K562 (cell line): ENCODE results near the gene CALHM2. TPM values are rescaled to one million over a fixed set of nuclear protein-coding genes. Genes with fewer than 3 reads are reported as not detected.

ENCODE experiments used
- ATAC-seq: fragments of 200-7000 bp; cut with Tn5 transposase; 3 replicates; pipeline ENCODE4 v1.9.1; 2020; ENCODE audit warnings: moderate library complexity
- BruUV-seq: library from RNA; stranded (reverse); fragments of 400-500 nt; replicated peaks from 2 replicates; lab custom pipeline; 2021; lab: Mats Ljungman, UMichigan
- CTCF ChIA-PET: fragments of 300-600 bp; formaldehyde crosslinking; extraction: SDS; loops from one replicate; lab custom pipeline; 2021; ENCODE audit warnings: low intra/inter-chr PET ratio; lab: Yijun Ruan, JAX
- POLR2A ChIA-PET: fragments of 300-600, 350-650 bp; sonication (Branson Sonifier 250); formaldehyde crosslinking; extraction: SDS; loops from one replicate; lab custom pipeline; 2021; ENCODE audit warnings: antibody characterized with exemption, inconsistent platforms; lab: Yijun Ruan, JAX
- DNase-seq, 4 experiments: peaks; one replicate each; pipeline versions ENCODE4 v3.0.0 to v3.0.0-alpha.2; 2011 to 2018; ENCODE audit warnings: low spot score in 3 of 4, mixed read lengths in 3 of 4; ENCODE audit errors: extremely low read depth in 1 of 4
- FAIRE-seq: peaks from 2 replicates; lab custom pipeline; 2011; peaks lifted over from hg19 to GRCh38; lab: Jason Lieb, UNC
- H2AFZ ChIP-seq: 2 replicates; pipeline ENCODE4 v1.6.0; 2011; ENCODE audit warnings: low read depth, low read length, control low read depth, inconsistent platforms
- H3K27ac ChIP-seq: fragments of 200-600 bp; 3 replicates; pipeline ENCODE4 v1.8.0; 2011; ENCODE audit warnings: low read depth, mild to moderate bottlenecking, control low read depth, inconsistent platforms, low read length, moderate library complexity, mixed read lengths; ENCODE audit errors: extremely low read depth
- H3K27me3 ChIP-seq, 2 experiments: fragments of 300-600 bp in 1 of 2; 2 replicates in 1 of 2; 3 replicates in 1 of 2; pipeline versions ENCODE4 v1.6.0 to v1.8.0; 2011; ENCODE audit warnings: inconsistent platforms in 2 of 2, low read length in 2 of 2, mild to moderate bottlenecking in 1 of 2, mixed read lengths in 1 of 2, moderate library complexity in 1 of 2; ENCODE audit not compliant: control insufficient read depth in 2 of 2, insufficient read depth in 2 of 2
- H3K36me3 ChIP-seq: fragments of 300-600 bp; 3 replicates; pipeline ENCODE4 v1.8.0; 2011; ENCODE audit warnings: mild to moderate bottlenecking, low read length, inconsistent platforms; ENCODE audit not compliant: control insufficient read depth, insufficient read depth
- H3K4me1 ChIP-seq, 2 experiments: fragments of 200-600 bp in 1 of 2; replicated peaks in 1 of 2; 2 replicates in 1 of 2; 3 replicates in 1 of 2; pipeline versions ENCODE4 v1.5.1 to v1.8.0; 2011; ENCODE audit warnings: inconsistent platforms in 2 of 2, low read length in 2 of 2, mild to moderate bottlenecking in 1 of 2, mixed read lengths in 1 of 2, moderate library complexity in 1 of 2; ENCODE audit not compliant: control insufficient read depth in 2 of 2, insufficient read depth in 2 of 2
- H3K4me2 ChIP-seq: 2 replicates; pipeline ENCODE4 v1.6.1; 2011; ENCODE audit warnings: low read length, control low read depth, inconsistent platforms, mixed read lengths; ENCODE audit not compliant: insufficient read depth
- H3K4me3 ChIP-seq: fragments of 200-600 bp; sonication (generic), shearing (Covaris generic); 2 replicates; pipeline ENCODE4 v1.5.1; 2016; ENCODE audit warnings: control low read depth, inconsistent platforms
- H3K79me2 ChIP-seq: fragments of 200-600 bp; 3 replicates; pipeline ENCODE4 v1.8.0; 2011; ENCODE audit warnings: low read length, inconsistent platforms; ENCODE audit not compliant: control insufficient read depth, insufficient read depth
- H3K9ac ChIP-seq, 2 experiments: 2 replicates each; pipeline versions ENCODE4 v1.6.0 to v1.6.1; 2011; ENCODE audit warnings: low read depth in 2 of 2, low read length in 2 of 2, control low read depth in 1 of 2, inconsistent platforms in 1 of 2, mild to moderate bottlenecking in 1 of 2, mixed read lengths in 1 of 2; ENCODE audit not compliant: insufficient read depth in 1 of 2
- H3K9me1 ChIP-seq: one replicate; pipeline ENCODE4 v1.6.0; 2011; ENCODE audit warnings: inconsistent platforms, mild to moderate bottlenecking, low read length, moderate library complexity; ENCODE audit not compliant: control insufficient read depth, insufficient read depth
- H3K9me3 ChIP-seq: replicated peaks from 2 replicates; pipeline ENCODE4 v1.5.1; 2011; ENCODE audit warnings: low read depth, low read length, inconsistent platforms; ENCODE audit not compliant: control insufficient read depth, insufficient read depth
- H4K20me1 ChIP-seq: replicated peaks from 2 replicates; pipeline ENCODE4 v1.6.1; 2011; ENCODE audit warnings: low read length, inconsistent platforms, mixed read lengths; ENCODE audit not compliant: control insufficient read depth, insufficient read depth
- CTCF ChIP-seq, 3 experiments: IDR thresholded peaks in 2 of 3; conservative IDR thresholded peaks in 1 of 3; 2 replicates each; pipeline ENCODE4 v1.5.1; 2011 to 2012; ENCODE audit warnings: low read length in 3 of 3, mild to moderate bottlenecking in 3 of 3, control low read depth in 2 of 3, improper control_type of control experiment in 1 of 3, inconsistent platforms in 1 of 3, low read depth in 1 of 3, mixed read lengths in 1 of 3, moderate library complexity in 1 of 3; ENCODE audit not compliant: insufficient read depth in 2 of 3
- DEAF1 ChIP-seq: fragments of 450-650 bp; formaldehyde crosslinking; IDR thresholded peaks from 2 replicates; pipeline ENCODE4 v1.4.0; 2020; ENCODE audit warnings: mild to moderate bottlenecking, moderate library complexity
- FIP1L1 ChIP-seq: fragments of 200-400 bp; formaldehyde crosslinking; IDR thresholded peaks from 2 replicates; pipeline ENCODE4 v1.6.1; 2018; ENCODE audit warnings: mild to moderate bottlenecking, low read depth, low read length; ENCODE audit not compliant: poor library complexity, severe bottlenecking
- NEUROD1 ChIP-seq: fragments of 150-350 bp; IDR thresholded peaks from 2 replicates; pipeline ENCODE4 v1.6.1; 2014; ENCODE audit warnings: borderline replicate concordance, low read length, low read depth; ENCODE audit not compliant: partially characterized antibody
- RAD21 ChIP-seq, 2 experiments: fragments of 250-450 bp in 1 of 2; fragments of 450-650 bp in 1 of 2; sonication (Bioruptor Pico) in 1 of 2; formaldehyde crosslinking in 1 of 2; IDR thresholded peaks in 1 of 2; conservative IDR thresholded peaks in 1 of 2; 2 replicates each; pipeline versions ENCODE4 v1.4.0 to v1.8.0; 2020 to 2022; ENCODE audit warnings: mild to moderate bottlenecking in 2 of 2, moderate library complexity in 1 of 2
- REST ChIP-seq, 2 experiments: fragments of 450-650 bp; formaldehyde crosslinking in 1 of 2; IDR thresholded peaks; 2 replicates each; pipeline versions ENCODE4 v1.4.0 to v1.6.1; 2014 to 2020; ENCODE audit warnings: mild to moderate bottlenecking in 2 of 2, borderline replicate concordance in 1 of 2, low read depth in 1 of 2
- SMC3 ChIP-seq: conservative IDR thresholded peaks from 2 replicates; pipeline ENCODE4 v1.6.1; 2011; ENCODE audit warnings: low read depth, low read length, improper control_type of control experiment; ENCODE audit not compliant: insufficient read depth
- WGBS: fragments of 100-300 bp; shearing (Covaris generic); methylation state at CpG from one replicate; pipeline ENCODE4 v1.1.6; 2016; ENCODE audit warnings: low coverage, mixed read lengths; ENCODE audit not compliant: insufficient coverage; ENCODE audit errors: missing lambda C conversion rate; 5-methylcytosine and 5-hydroxymethylcytosine counted together
- in situ Hi-C: fragments of 300-500 bp; cut with MboI; formaldehyde crosslinking; loops from 4 replicates; pipeline ENCODE4 v1.15.0; 2018; ENCODE audit warnings: inconsistent platforms, mixed read lengths
- intact Hi-C: fragments of 100-400 bp; cut with micrococcal nuclease; formaldehyde crosslinking; loops from 2 replicates; pipeline ENCODE4 v1.14.2; 2022
- polyA plus RNA-seq, 8 experiments: library from polyadenylated mRNA; depleted of rRNA in 4 of 8; stranded (reverse) in 5 of 8; unstranded in 3 of 8; fragments of >200 nt; fragmentation: Nextera tagmentation in 2 of 8; fragmentation: Illumina TruSeq in 1 of 8; extraction: Ambion mirVana in 2 of 8; extraction: Trizol in 1 of 8; gene quantifications; 2 replicates each; pipeline versions ENCODE4 v1.2.1 to v1.2.3, GENCODE V29; 2011 to 2014; ENCODE audit warnings: inconsistent platforms in 1 of 8, missing spikeins in 1 of 8
- total RNA-seq, 7 experiments: library from RNA; depleted of rRNA in 6 of 7; stranded (reverse); fragments of >200 nt in 6 of 7; fragmentation: Illumina TruSeq in 2 of 7; extraction: Trizol in 2 of 7; gene quantifications; 2 replicates each; pipeline versions ENCODE4 v1.2.1 to v1.2.3, GENCODE V29; 2011 to 2021; ENCODE audit warnings: low replicate concordance in 1 of 7

Gene CALHM2
- total and polyA plus RNA-seq, 9 of the 15 experiments (the other 6 are each of a cell fraction or from before 2014, with no cell fraction given) = 0.08 to 0.14 (median 0.13) TPM; not detected in 6

GRCh38 chr10:103416436-103417147 is 35.6 kb downstream of the CALHM2 start:
- Histone ChIP-seq H3K36me3 (peaks cover 93% of the 10 kb centered on the region), H3K9me1 (no peaks in the 10 kb centered on the region), H3K4me3 (no peak overlapping the region), H3K9ac (no peak overlapping the region), H2AFZ (no peak overlapping the region), H3K4me1 (no peaks in the 10 kb centered on the region), H3K27ac (no peak overlapping the region), H4K20me1 (no peaks in the 10 kb centered on the region), H3K4me2 (no peak overlapping the region), H3K27me3 (no peaks in the 10 kb centered on the region), H3K79me2 (no peaks in the 10 kb centered on the region), H3K9me3 (no peaks in the 10 kb centered on the region)
- ATAC-seq (peak; percentile 68), FAIRE-seq (peak; percentile 61), DNase-seq (peak in 3 of 4 experiments; percentile 20 to 59 (median 33))
- ChIA-PET POLR2A (no interaction called here), CTCF (interaction anchor here (0.5 to 3.1 kb wide), 3 partner anchors 66 to 176 kb away, joined by 5 to 26 read pairs (median 11); no protein-coding TSS in a partner anchor)
- BruUV-seq = no TSS peak
- in situ Hi-C loops = no loop called here
- TF ChIP-seq NEUROD1 = no peak
- TF ChIP-seq DEAF1 (CRISPR knock-in tag) = 0 out of 2 replicates have a peak, but pooled peaks have one; percentile 7
- 0 out of 2 replicates have a peak, but pooled peaks have one; percentile 13 for TF ChIP-seq SMC3
- TF ChIP-seq RAD21 (CRISPR knock-in tag; conservative IDR thresholded peaks at IDR 0.05 in 1 of 2, IDR thresholded peaks at IDR 0.05 in 1 of 2) = peak; percentile 47 to 60
- TF ChIP-seq FIP1L1 = no peak
- TF ChIP-seq REST (IDR thresholded peaks at IDR 0.05; ENCODE audit: borderline replicate concordance) = peak; percentile 60; the same call in 1 of the 2 replicates
- no peak for TF ChIP-seq REST (CRISPR knock-in tag; IDR thresholded peaks at IDR 0.05; ENCODE audit: low read depth)
- TF ChIP-seq CTCF (IDR thresholded peaks at IDR 0.05 in 2 of 3, conservative IDR thresholded peaks at IDR 0.05 in 1 of 3; ENCODE audit: insufficient read depth in 2 of 3, low read depth in 1 of 3, low read length in 3 of 3) = peak in 2 of 3 experiments; percentile 44 to 63; a peak in 5 of 6 replicates
- 58% methylated on average over 4 of the region's 8 CpGs for WGBS
- intact Hi-C loops = loop anchor here (2.0 to 10.0 kb wide), 3 partner anchors 68 to 176 kb away; no protein-coding TSS in a partner anchor
